Retinal pigment epithelial cell (primary cell): ENCODE results near the gene UNC80.

ENCODE experiments used
- DNase-seq: peaks from one replicate; pipeline ENCODE4 v3.0.0-alpha.2; 2010; ENCODE audit warnings: low read depth
- H3K4me3 ChIP-seq: 2 replicates; pipeline ENCODE4 v1.5.1; 2011; ENCODE audit warnings: mild to moderate bottlenecking, low read length, control low read depth, moderate library complexity
- TF ChIP-seq, protein P1 (sequence below): conservative IDR thresholded peaks from 2 replicates; pipeline ENCODE4 v1.5.1; 2011; ENCODE audit warnings: low read depth, low read length, control low read depth, inconsistent platforms

The UNC80 gene

DNA sequence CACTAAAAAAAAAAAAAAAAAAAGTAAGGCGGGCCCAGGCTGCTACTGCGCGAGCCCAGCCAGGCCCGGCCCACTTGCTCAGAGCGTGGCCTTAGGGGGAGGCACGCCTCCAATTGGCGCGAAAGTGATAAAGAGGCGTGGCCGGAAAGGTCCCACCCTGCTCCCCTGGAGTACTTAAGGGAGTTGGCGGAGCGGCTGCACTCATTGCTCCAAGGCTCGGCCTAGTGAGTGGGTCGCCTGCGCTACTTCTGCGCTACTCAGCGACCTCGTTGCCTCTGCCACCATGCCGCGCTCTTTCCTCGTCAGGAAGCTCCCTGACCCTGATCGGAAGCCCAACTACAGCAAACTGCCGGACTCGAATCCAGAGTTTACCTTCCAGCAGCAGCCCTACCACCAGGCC lies 36.9 kb downstream of the UNC80 start:
- TF ChIP-seq, protein P1, sequence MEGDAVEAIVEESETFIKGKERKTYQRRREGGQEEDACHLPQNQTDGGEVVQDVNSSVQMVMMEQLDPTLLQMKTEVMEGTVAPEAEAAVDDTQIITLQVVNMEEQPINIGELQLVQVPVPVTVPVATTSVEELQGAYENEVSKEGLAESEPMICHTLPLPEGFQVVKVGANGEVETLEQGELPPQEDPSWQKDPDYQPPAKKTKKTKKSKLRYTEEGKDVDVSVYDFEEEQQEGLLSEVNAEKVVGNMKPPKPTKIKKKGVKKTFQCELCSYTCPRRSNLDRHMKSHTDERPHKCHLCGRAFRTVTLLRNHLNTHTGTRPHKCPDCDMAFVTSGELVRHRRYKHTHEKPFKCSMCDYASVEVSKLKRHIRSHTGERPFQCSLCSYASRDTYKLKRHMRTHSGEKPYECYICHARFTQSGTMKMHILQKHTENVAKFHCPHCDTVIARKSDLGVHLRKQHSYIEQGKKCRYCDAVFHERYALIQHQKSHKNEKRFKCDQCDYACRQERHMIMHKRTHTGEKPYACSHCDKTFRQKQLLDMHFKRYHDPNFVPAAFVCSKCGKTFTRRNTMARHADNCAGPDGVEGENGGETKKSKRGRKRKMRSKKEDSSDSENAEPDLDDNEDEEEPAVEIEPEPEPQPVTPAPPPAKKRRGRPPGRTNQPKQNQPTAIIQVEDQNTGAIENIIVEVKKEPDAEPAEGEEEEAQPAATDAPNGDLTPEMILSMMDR: no peak

GRCh38 chr2:209809256-209809655 lies 37.6 kb downstream of the UNC80 start:
- H3K4me3 ChIP-seq: no peak overlapping the region
- no peak for DNase-seq
- TF ChIP-seq, protein P1: no peak

More for the DNA sequence above, 36.9 kb downstream of the UNC80 start:
- no peak for DNase-seq
- H3K4me3 ChIP-seq: no peak overlapping the region

- TF ChIP-seq, protein P1: no peak
- DNase-seq: no peak
- H3K4me3 ChIP-seq: no peak overlapping the region
Observed at GRCh38 chr2:209817844-209818271, 46.2 kb downstream of the UNC80 start.

- no peak for DNase-seq
- TF ChIP-seq, protein P1: no peak
Observed at GRCh38 chr2:209818939-209819338, 47.3 kb downstream of the UNC80 start.

DNA sequence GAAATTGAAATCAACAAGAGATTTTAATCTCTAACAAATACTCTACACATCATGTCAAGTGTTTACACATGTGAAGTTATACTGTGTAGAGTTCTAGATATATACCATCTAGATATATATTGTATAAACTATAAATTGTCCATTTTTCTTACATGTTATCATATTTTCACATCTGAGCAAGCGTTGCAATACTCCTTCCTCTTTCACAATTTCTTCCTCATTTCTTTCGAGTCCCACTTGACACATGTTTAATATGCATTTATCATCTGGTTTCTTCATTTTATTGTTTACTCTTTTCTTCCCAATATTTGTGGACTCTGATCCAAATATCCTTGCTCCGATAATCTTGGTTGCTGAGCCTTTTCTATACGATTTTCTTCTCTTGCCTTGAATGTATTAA lies 50.2 kb downstream of the UNC80 start:
- TF ChIP-seq, protein P1: no peak
- DNase-seq: no peak
- no peak overlapping the region for H3K4me3 ChIP-seq

More at GRCh38 chr2:209818939-209819338, 47.3 kb downstream of the UNC80 start:
- H3K4me3 ChIP-seq: no peak overlapping the region

DNA sequence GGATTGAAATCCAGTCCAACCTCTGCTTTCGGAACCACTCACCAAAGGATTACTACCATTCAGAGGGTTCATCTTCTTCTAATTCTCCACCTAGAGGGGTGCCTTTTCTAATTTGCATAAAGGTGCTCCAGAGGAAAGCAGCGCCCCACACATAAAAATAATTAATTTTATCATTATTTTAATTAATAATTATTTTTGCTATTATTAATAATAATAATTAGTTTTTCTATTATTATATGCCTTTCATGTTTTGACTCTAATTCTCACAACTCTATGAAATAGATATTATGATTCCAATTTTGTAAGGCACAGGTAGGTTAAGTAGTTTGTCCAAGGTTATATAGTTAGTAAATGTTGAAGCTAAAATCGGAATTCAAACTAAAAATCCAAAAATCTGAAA lies 51.9 kb downstream of the UNC80 start:
- no peak for DNase-seq
- H3K4me3 ChIP-seq: no peak overlapping the region
- TF ChIP-seq, protein P1: no peak

GRCh38 chr2:209824391-209824790 lies 52.8 kb downstream of the UNC80 start:
- DNase-seq: no peak
- TF ChIP-seq, protein P1: no peak
- no peak overlapping the region for H3K4me3 ChIP-seq
